ENCODE results near the gene WLS. TPM values are rescaled to one million over a fixed set of nuclear protein-coding genes. Genes with fewer than 3 reads are reported as not detected.
A peak's percentile ranks its signal among the peaks of the same experiment; 100 is the strongest.

The WLS gene
- total and polyA plus RNA-seq, 2 donors (not counting 1 experiment from before 2014, with no cell fraction given), result 0.49 TPM; not detected in 1

GRCh38 chr1:68234094-68234493 is 1.8 kb upstream of the WLS start:
- peaks cover 15 to 20% of the 10 kb centered on the region in 2 donors for H3K4me1 ChIP-seq (ENCODE audit: control insufficient read depth in 2 of 2, insufficient read depth in 2 of 2, low read length in 2 of 2)
- H3K4me2 ChIP-seq (replicated peaks; ENCODE audit: low read depth, low read length, poor library complexity, severe bottlenecking), result no peak overlapping the region
- H3K27me3 ChIP-seq (replicated peaks in 1 of 4; ENCODE audit: control extremely low read depth in 1 of 4, control insufficient read depth in 3 of 4, insufficient read depth in 4 of 4, low read length in 3 of 4), result peaks cover 0 to 46% (median 34%) of the 10 kb centered on the region in 4 experiments
- H3K4me1 Mint-ChIP-seq, result peaks cover 23% of the 10 kb centered on the region
- peaks cover 63% of the 10 kb centered on the region for H3K27me3 Mint-ChIP-seq
- no peaks in the 10 kb centered on the region for H4K20me1 ChIP-seq (ENCODE audit: control insufficient read depth, insufficient read depth, low read length, poor library complexity, severe bottlenecking)
- H2AFZ ChIP-seq (ENCODE audit: insufficient read depth, low read depth, low read length, poor library complexity, severe bottlenecking), result no peak overlapping the region
- CTCF ChIA-PET, result no interaction called here
- H3K9me3 Mint-ChIP-seq (ENCODE audit: insufficient read depth), result no peaks in the 10 kb centered on the region
- no peak overlapping the region for H3K9ac ChIP-seq (ENCODE audit: low read length)
- no peaks in the 10 kb centered on the region for H3K79me2 ChIP-seq (ENCODE audit: control insufficient read depth, insufficient read depth, low read length)
- H3K36me3 ChIP-seq (replicated peaks in 1 of 2; ENCODE audit: control extremely low read depth in 1 of 2, control insufficient read depth in 1 of 2, extremely low read depth in 1 of 2, insufficient read depth in 2 of 2, low read length in 1 of 2), result no peaks in the 10 kb centered on the region
- no peak overlapping the region for H3K27ac Mint-ChIP-seq
- TF ChIP-seq, protein P1, sequence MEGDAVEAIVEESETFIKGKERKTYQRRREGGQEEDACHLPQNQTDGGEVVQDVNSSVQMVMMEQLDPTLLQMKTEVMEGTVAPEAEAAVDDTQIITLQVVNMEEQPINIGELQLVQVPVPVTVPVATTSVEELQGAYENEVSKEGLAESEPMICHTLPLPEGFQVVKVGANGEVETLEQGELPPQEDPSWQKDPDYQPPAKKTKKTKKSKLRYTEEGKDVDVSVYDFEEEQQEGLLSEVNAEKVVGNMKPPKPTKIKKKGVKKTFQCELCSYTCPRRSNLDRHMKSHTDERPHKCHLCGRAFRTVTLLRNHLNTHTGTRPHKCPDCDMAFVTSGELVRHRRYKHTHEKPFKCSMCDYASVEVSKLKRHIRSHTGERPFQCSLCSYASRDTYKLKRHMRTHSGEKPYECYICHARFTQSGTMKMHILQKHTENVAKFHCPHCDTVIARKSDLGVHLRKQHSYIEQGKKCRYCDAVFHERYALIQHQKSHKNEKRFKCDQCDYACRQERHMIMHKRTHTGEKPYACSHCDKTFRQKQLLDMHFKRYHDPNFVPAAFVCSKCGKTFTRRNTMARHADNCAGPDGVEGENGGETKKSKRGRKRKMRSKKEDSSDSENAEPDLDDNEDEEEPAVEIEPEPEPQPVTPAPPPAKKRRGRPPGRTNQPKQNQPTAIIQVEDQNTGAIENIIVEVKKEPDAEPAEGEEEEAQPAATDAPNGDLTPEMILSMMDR (IDR thresholded peaks at IDR 0.05), result no peak
- no peak for TF ChIP-seq EZH2 (IDR thresholded peaks at IDR 0.05; ENCODE audit: borderline replicate concordance, insufficient read depth, low read depth, low read length, poor library complexity, severe bottlenecking)
- no peak overlapping the region for H3K27ac ChIP-seq (ENCODE audit: low read length in 2 of 2)
- no peaks in the 10 kb centered on the region for H3K9me3 ChIP-seq (ENCODE audit: control extremely low read depth in 1 of 3, control insufficient read depth in 2 of 3, insufficient read depth in 1 of 3, low read length in 2 of 3)
- peak overlapping the region; percentile 1 for H3K4me3 Mint-ChIP-seq
- POLR2A ChIA-PET, result no interaction called here
- ATAC-seq (ENCODE audit: low read depth), result no peak
- whole genome bisulfite sequencing (ENCODE audit: insufficient coverage), result no CpG with 5 or more reads among the region's 2 CpGs
- no peak for DNase-seq
- no peak overlapping the region for H3K4me3 ChIP-seq (ENCODE audit: control extremely low read depth in 1 of 5, extremely low read depth in 1 of 5, insufficient read depth in 1 of 5, low read depth in 2 of 5, low read length in 4 of 5)
- intact Hi-C loops (cut with micrococcal nuclease), result no loop called here

GRCh38 chr1:68233202-68233601 is 879 bp upstream of the WLS start:
- H3K4me1 Mint-ChIP-seq, result peaks cover 23% of the 10 kb centered on the region
- Histone ChIP-seq H3K36me3 (replicated peaks in 1 of 2; ENCODE audit: control extremely low read depth in 1 of 2, control insufficient read depth in 1 of 2, extremely low read depth in 1 of 2, insufficient read depth in 2 of 2, low read length in 1 of 2) (no peaks in the 10 kb centered on the region), H3K27me3 (replicated peaks in 1 of 4; ENCODE audit: control extremely low read depth in 1 of 4, control insufficient read depth in 3 of 4, insufficient read depth in 4 of 4, low read length in 3 of 4) (peaks cover 0 to 46% (median 36%) of the 10 kb centered on the region in 4 experiments), H3K79me2 (ENCODE audit: control insufficient read depth, insufficient read depth, low read length) (no peaks in the 10 kb centered on the region), H3K9me3 (ENCODE audit: control extremely low read depth in 1 of 3, control insufficient read depth in 2 of 3, insufficient read depth in 1 of 3, low read length in 2 of 3) (no peaks in the 10 kb centered on the region), H3K27ac (ENCODE audit: low read length in 2 of 2) (no peak overlapping the region), H3K4me3 (ENCODE audit: control extremely low read depth in 1 of 5, extremely low read depth in 1 of 5, insufficient read depth in 1 of 5, low read depth in 2 of 5, low read length in 4 of 5) (peak overlapping the region in 1 of 5 experiments; percentile 52), H2AFZ (ENCODE audit: insufficient read depth, low read depth, low read length, poor library complexity, severe bottlenecking) (no peak overlapping the region), H4K20me1 (ENCODE audit: control insufficient read depth, insufficient read depth, low read length, poor library complexity, severe bottlenecking) (no peaks in the 10 kb centered on the region), H3K9ac (ENCODE audit: low read length) (no peak overlapping the region), H3K4me1 (ENCODE audit: control insufficient read depth in 2 of 2, insufficient read depth in 2 of 2, low read length in 2 of 2) (peaks cover 15 to 20% of the 10 kb centered on the region in 2 donors), H3K4me2 (replicated peaks; ENCODE audit: low read depth, low read length, poor library complexity, severe bottlenecking) (no peak overlapping the region)
- no peak for ATAC-seq (ENCODE audit: low read depth)
- CTCF ChIA-PET, result no interaction called here
- no peaks in the 10 kb centered on the region for H3K9me3 Mint-ChIP-seq (ENCODE audit: insufficient read depth)
- H3K27ac Mint-ChIP-seq, result no peak overlapping the region
- POLR2A ChIA-PET, result no interaction called here
- peaks cover 60% of the 10 kb centered on the region for H3K27me3 Mint-ChIP-seq
- peak overlapping the region; percentile 70 for H3K4me3 Mint-ChIP-seq
- WGBS (ENCODE audit: insufficient coverage), result no CpG with 5 or more reads among the region's 1 CpG
- intact Hi-C loops (cut with micrococcal nuclease), result no loop called here
- no peak for DNase-seq
- no peak for TF ChIP-seq EZH2 (IDR thresholded peaks at IDR 0.05; ENCODE audit: borderline replicate concordance, insufficient read depth, low read depth, low read length, poor library complexity, severe bottlenecking)
- TF ChIP-seq, protein P1 (IDR thresholded peaks at IDR 0.05), result no peak

All from B cell (primary cell).